GM12878 (cell line): ENCODE results near the gene SH2B3. TPM values are rescaled to one million over a fixed set of nuclear protein-coding genes. Genes with fewer than 3 reads are reported as not detected.

ENCODE experiments used
- ATAC-seq: fragments of 200-7000 bp; cut with Tn5 transposase; 3 replicates; pipeline ENCODE4 v1.9.1; 2020; ENCODE audit warnings: mild to moderate bottlenecking, moderate library complexity
- BruUV-seq: library from RNA; stranded (reverse); fragments of 400-500 nt; replicated peaks from 2 replicates; lab custom pipeline; 2021; lab: Mats Ljungman, UMichigan
- CTCF ChIA-PET: fragments of 300-600 bp; sonication (Branson Sonifier 250); formaldehyde crosslinking; extraction: SDS; loops from one replicate; lab custom pipeline; 2021; ENCODE audit warnings: inconsistent platforms; lab: Yijun Ruan, JAX
- POLR2A ChIA-PET: fragments of 350-600 bp; formaldehyde crosslinking; extraction: SDS; loops from one replicate; lab custom pipeline; 2021; ENCODE audit warnings: inconsistent platforms; lab: Charles Lee
- RAD21 ChIA-PET: fragments of 300-600 bp; sonication (Branson Sonifier 250); formaldehyde crosslinking; loops from one replicate; lab custom pipeline; 2023; ENCODE audit warnings: antibody characterized with exemption; ENCODE audit not compliant: unreplicated experiment; lab: Charles Lee
- SMC1A ChIA-PET: fragments of 300-600 bp; sonication (Branson Sonifier 250); formaldehyde crosslinking; loops from one replicate; lab custom pipeline; 2023; ENCODE audit not compliant: unreplicated experiment, uncharacterized antibody; lab: Charles Lee
- DNase-seq: peaks from one replicate; pipeline ENCODE4 v3.0.0-alpha.2; 2011; ENCODE audit warnings: low read depth, low spot score
- FAIRE-seq: peaks from 3 replicates; lab custom pipeline; 2011; peaks lifted over from hg19 to GRCh38; lab: Jason Lieb, UNC
- H2AFZ ChIP-seq: 2 replicates; pipeline ENCODE4 v1.6.0; 2011; ENCODE audit warnings: low read depth, low read length, control low read depth; ENCODE audit not compliant: control insufficient read depth
- H3K27ac ChIP-seq: 2 replicates; pipeline ENCODE4 v1.5.1; 2011; ENCODE audit warnings: control low read depth; ENCODE audit not compliant: control insufficient read depth, insufficient read depth
- H3K27me3 ChIP-seq, 2 experiments: replicated peaks in 1 of 2; 2 replicates each; pipeline versions ENCODE4 v1.6.0 to v1.6.1; 2011; ENCODE audit warnings: low read length in 1 of 2; ENCODE audit not compliant: control insufficient read depth in 2 of 2, insufficient read depth in 2 of 2
- H3K36me3 ChIP-seq, 2 experiments: 2 replicates each; pipeline ENCODE4 v1.5.1; 2011; ENCODE audit warnings: low read length in 1 of 2; ENCODE audit not compliant: control insufficient read depth in 2 of 2, insufficient read depth in 2 of 2
- H3K4me1 ChIP-seq: 2 replicates; pipeline ENCODE4 v1.6.1; 2011; ENCODE audit warnings: mild to moderate bottlenecking, low read length, moderate library complexity, mixed read lengths; ENCODE audit not compliant: control insufficient read depth, insufficient read depth
- H3K4me2 ChIP-seq: 2 replicates; pipeline ENCODE4 v1.6.0; 2011; ENCODE audit warnings: control low read depth; ENCODE audit not compliant: control insufficient read depth, insufficient read depth
- H3K4me3 ChIP-seq: fragments of 200-600 bp; sonication (generic); 2 replicates; pipeline ENCODE4 v1.5.1; 2016
- H3K79me2 ChIP-seq: 2 replicates; pipeline ENCODE4 v1.6.0; 2011; ENCODE audit warnings: low read length; ENCODE audit not compliant: control insufficient read depth, insufficient read depth
- H3K9ac ChIP-seq: 2 replicates; pipeline ENCODE4 v1.8.0; 2011; ENCODE audit warnings: low read length, control low read depth, mixed read lengths; ENCODE audit not compliant: control insufficient read depth, insufficient read depth
- H3K9me3 ChIP-seq: replicated peaks from 3 replicates; pipeline ENCODE4 v1.5.1; 2011; ENCODE audit warnings: mild to moderate bottlenecking, low read length; ENCODE audit not compliant: control insufficient read depth, insufficient read depth
- H4K20me1 ChIP-seq: 2 replicates; pipeline ENCODE4 v1.6.0; 2011; ENCODE audit not compliant: control insufficient read depth, insufficient read depth
- CHD1 ChIP-seq: IDR thresholded peaks from 2 replicates; pipeline ENCODE4 v1.6.1; 2012; ENCODE audit warnings: low read depth, low read length, improper control_type of control experiment
- E4F1 ChIP-seq: fragments of 450-650 bp; IDR thresholded peaks from 2 replicates; pipeline ENCODE4 v1.6.1; 2018; ENCODE audit warnings: borderline replicate concordance, mild to moderate bottlenecking; ENCODE audit not compliant: partially characterized antibody
- LARP7 ChIP-seq: fragments of 450-650 bp; IDR thresholded peaks from 2 replicates; pipeline ENCODE4 v1.6.1; 2017; ENCODE audit warnings: mild to moderate bottlenecking
- NBN ChIP-seq: fragments of 450-650 bp; IDR thresholded peaks from 2 replicates; pipeline ENCODE4 v1.6.1; 2016
- RAD21 ChIP-seq: IDR thresholded peaks from 2 replicates; pipeline ENCODE4 v1.6.1; 2011; ENCODE audit warnings: mild to moderate bottlenecking, low read depth, low read length, moderate library complexity; ENCODE audit not compliant: insufficient read depth
- SMC3 ChIP-seq: IDR thresholded peaks from 2 replicates; pipeline ENCODE4 v1.6.1; 2011; ENCODE audit warnings: low read length, improper control_type of control experiment, borderline replicate concordance
- SUZ12 ChIP-seq: fragments of 200-600 bp; sonication (generic); IDR thresholded peaks from one replicate; pipeline ENCODE4 v1.6.1; 2018; ENCODE audit warnings: antibody characterized with exemption, mild to moderate bottlenecking; ENCODE audit not compliant: unreplicated experiment
- WGBS: methylation state at CpG from one replicate; pipeline ENCODE4 v1.1.6; 2016; ENCODE audit warnings: low lambda C conversion rate; ENCODE audit not compliant: insufficient replicate concordance, insufficient coverage; ENCODE audit errors: missing lambda C conversion rate; 5-methylcytosine and 5-hydroxymethylcytosine counted together
- in situ Hi-C: fragments of 300-500 bp; cut with MboI; formaldehyde crosslinking; loops from 9 replicates; pipeline ENCODE4 v1.14.3; 2018; ENCODE audit warnings: mixed read lengths
- intact Hi-C: fragments of 100-400 bp; cut with micrococcal nuclease; formaldehyde crosslinking; loops from one replicate; pipeline ENCODE4 v1.14.2; 2022; ENCODE audit not compliant: unreplicated experiment
- polyA plus RNA-seq, 11 experiments: library from polyadenylated mRNA; depleted of rRNA in 4 of 11; unstranded in 6 of 11; stranded (reverse) in 5 of 11; fragments of >200 nt; fragmentation: Nextera tagmentation in 4 of 11; fragmentation: Illumina TruSeq in 1 of 11; extraction: Ambion mirVana in 4 of 11; extraction: Trizol in 1 of 11; gene quantifications; 1 replicate in 1 of 11; 2 replicates in 10 of 11; pipeline versions ENCODE4 v1.2.1 to v1.2.3, GENCODE V29; 2011 to 2016; ENCODE audit warnings: inconsistent platforms in 2 of 11, missing spikeins in 2 of 11, low read depth in 1 of 11
- total RNA-seq, 4 experiments: library from RNA; depleted of rRNA in 3 of 4; stranded (reverse); fragments of >200 nt in 3 of 4; fragmentation: Illumina TruSeq in 1 of 4; extraction: Trizol in 1 of 4; gene quantifications; 2 replicates each; pipeline versions ENCODE4 v1.2.1 to v1.2.3, GENCODE V29; 2013 to 2021
- TF ChIP-seq, protein P1 (sequence below), 3 experiments: IDR thresholded peaks in 2 of 3; conservative IDR thresholded peaks in 1 of 3; 2 replicates each; pipeline ENCODE4 v1.5.1; 2011; ENCODE audit warnings: low read depth in 3 of 3, low read length in 3 of 3, mild to moderate bottlenecking in 3 of 3, control low read depth in 2 of 3, moderate library complexity in 2 of 3, inconsistent platforms in 1 of 3, mixed read lengths in 1 of 3; ENCODE audit not compliant: control insufficient read depth in 2 of 3, insufficient read depth in 1 of 3; ENCODE audit errors: extremely low read depth in 1 of 3

The SH2B3 gene
- total and polyA plus RNA-seq, 10 of the 15 experiments (the other 5 are each of a cell fraction or from before 2014, with no cell fraction given), result 5.8 to 46.4 (median 23.3) TPM

- peak; percentile 27 for FAIRE-seq
- Histone ChIP-seq H3K9ac (no peak overlapping the region), H2AFZ (no peak overlapping the region), H3K4me3 (no peak overlapping the region), H3K36me3 (peaks cover 3 to 17% of the 10 kb centered on the region in 2 experiments), H4K20me1 (no peaks in the 10 kb centered on the region), H3K27ac (no peak overlapping the region), H3K79me2 (no peaks in the 10 kb centered on the region), H3K4me2 (no peak overlapping the region), H3K4me1 (no peaks in the 10 kb centered on the region), H3K27me3 (no peaks in the 10 kb centered on the region), H3K9me3 (no peaks in the 10 kb centered on the region)
- TF ChIP-seq NBN, result no peak
- TF ChIP-seq SMC3, result peak; percentile 34; the same call in 1 of the 2 replicates
- no peak for TF ChIP-seq E4F1
- TF ChIP-seq, protein P1, sequence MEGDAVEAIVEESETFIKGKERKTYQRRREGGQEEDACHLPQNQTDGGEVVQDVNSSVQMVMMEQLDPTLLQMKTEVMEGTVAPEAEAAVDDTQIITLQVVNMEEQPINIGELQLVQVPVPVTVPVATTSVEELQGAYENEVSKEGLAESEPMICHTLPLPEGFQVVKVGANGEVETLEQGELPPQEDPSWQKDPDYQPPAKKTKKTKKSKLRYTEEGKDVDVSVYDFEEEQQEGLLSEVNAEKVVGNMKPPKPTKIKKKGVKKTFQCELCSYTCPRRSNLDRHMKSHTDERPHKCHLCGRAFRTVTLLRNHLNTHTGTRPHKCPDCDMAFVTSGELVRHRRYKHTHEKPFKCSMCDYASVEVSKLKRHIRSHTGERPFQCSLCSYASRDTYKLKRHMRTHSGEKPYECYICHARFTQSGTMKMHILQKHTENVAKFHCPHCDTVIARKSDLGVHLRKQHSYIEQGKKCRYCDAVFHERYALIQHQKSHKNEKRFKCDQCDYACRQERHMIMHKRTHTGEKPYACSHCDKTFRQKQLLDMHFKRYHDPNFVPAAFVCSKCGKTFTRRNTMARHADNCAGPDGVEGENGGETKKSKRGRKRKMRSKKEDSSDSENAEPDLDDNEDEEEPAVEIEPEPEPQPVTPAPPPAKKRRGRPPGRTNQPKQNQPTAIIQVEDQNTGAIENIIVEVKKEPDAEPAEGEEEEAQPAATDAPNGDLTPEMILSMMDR (IDR thresholded peaks at IDR 0.05 in 2 of 3, conservative IDR thresholded peaks at IDR 0.05 in 1 of 3; ENCODE audit: control insufficient read depth in 2 of 3, extremely low read depth in 1 of 3, insufficient read depth in 1 of 3, low read depth in 3 of 3, low read length in 3 of 3), result peak; percentile 19 to 35 (median 29); a peak in 2 of 6 replicates
- TF ChIP-seq SUZ12, result no peak
- peak; percentile 34 for TF ChIP-seq RAD21
- TF ChIP-seq CHD1, result no peak
- TF ChIP-seq LARP7, result no peak
- ChIA-PET SMC1A (interaction anchor here (0.8 to 1.2 kb wide), 3 partner anchors 30 to 84 kb away, joined by 3 to 4 read pairs (median 3); no protein-coding TSS in a partner anchor), CTCF (interaction anchor here (0.7 to 6.8 kb wide), 5 partner anchors 31 to 150 kb away, joined by 3 to 36 read pairs (median 3); no protein-coding TSS in a partner anchor), RAD21 (interaction anchor here (0.6 to 2.0 kb wide), 5 partner anchors 26 to 86 kb away, joined by 3 to 5 read pairs (median 3); no protein-coding TSS in a partner anchor), POLR2A (interaction anchor here (0.7 kb wide), 3 partner anchors 15 to 370 kb away, joined by 3 to 7 read pairs (median 3); no protein-coding TSS in a partner anchor)
- no peak for ATAC-seq
- in situ Hi-C loops, result no loop called here
- no peak for DNase-seq
- 100% methylated on average over 2 of the region's 2 CpGs for WGBS
- BruUV-seq, result no TSS peak
- intact Hi-C loops, result loop anchor here (1.0 kb wide), 1 partner anchor 85 kb away; no protein-coding TSS in a partner anchor
Observed at GRCh38 chr12:111482462-111482861, 76.7 kb downstream of the SH2B3 start.
